LHCN-M2 (cell line): ENCODE measurements around the gene SLC11A1. TPM values are rescaled to one million over a fixed set of nuclear protein-coding genes. Genes with fewer than 3 reads are reported as not detected.

ENCODE experiments used
- DNase-seq: peaks from one replicate; pipeline ENCODE4 v3.0.0-alpha.2; 2012; ENCODE audit warnings: low read depth
- total RNA-seq: library from RNA; depleted of rRNA; stranded (reverse); fragments of >200 nt; gene quantifications from 2 replicates; pipeline ENCODE4 v1.2.3, GENCODE V29; 2014

Gene SLC11A1
- total RNA-seq, 1 experiment from 2014 or later, result 0.11 TPM

- DNase-seq, result no peak
Observed at GRCh38 chr2:218393750-218394290, 11.7 kb downstream of the SLC11A1 start.

DNA sequence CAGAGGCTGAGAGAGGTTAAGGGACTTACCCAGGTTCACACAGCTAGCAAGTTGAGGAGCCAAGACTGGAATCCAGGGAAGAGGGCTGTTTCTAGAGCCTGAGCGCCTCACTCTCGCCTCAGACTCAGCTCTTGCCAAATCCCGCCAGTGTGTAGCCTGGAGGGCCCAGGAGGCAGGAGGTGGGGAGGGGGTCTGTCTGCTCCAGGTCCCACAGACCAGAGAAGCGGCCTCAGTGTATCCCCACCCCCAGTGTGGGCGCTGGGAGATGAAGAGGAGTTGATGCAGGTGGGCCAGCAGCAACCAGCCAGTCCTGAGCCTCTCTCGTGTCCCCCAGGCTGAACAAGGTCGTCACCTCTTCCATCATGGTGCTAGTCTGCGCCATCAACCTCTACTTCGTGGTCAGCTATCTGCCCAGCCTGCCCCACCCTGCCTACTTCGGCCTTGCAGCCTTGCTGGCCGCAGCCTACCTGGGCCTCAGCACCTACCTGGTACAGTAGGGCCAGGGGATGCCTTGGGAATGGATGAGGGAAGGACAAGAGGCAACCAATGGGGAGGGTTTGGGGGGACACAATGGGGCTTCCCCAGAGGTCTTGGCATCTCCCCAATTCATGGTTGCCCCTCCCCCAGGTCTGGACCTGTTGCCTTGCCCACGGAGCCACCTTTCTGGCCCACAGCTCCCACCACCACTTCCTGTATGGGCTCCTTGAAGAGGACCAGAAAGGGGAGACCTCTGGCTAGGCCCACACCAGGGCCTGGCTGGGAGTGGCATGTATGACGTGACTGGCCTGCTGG is 12.4 kb downstream of the SLC11A1 start:
- DNase-seq, result no peak

DNA sequence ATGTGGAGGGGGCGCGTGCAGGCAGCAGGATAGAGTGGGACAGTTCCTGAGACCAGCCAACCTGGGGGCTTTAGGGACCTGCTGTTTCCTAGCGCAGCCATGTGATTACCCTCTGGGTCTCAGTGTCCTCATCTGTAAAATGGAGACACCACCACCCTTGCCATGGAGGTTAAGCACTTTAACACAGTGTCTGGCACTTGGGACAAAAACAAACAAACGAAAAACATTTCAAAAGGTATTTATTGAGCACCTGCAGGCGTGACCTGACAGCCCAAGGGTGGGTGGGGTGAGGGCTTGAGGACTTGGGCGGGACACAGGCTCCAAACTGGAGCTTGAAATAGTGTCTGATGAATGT is 13.0 kb downstream of the SLC11A1 start:
- DNase-seq, result no peak

DNA sequence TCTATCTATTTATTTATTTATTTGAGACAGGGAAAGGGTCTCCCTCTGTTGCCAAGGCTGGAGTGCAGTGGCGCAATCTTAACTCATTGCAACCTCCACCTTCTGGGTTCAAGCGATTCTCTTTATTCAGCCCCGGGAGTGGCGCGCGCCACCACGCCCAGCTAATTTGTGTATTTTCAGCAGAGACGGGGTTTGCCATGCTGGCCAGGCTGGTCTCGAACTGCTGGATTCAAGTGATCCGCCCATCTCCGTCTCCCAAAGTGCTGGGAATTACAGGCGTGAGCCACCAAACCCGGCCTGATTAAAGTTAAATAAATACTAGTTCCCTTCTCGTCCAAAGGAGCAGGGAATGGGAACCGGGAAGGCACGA is 13.4 kb downstream of the SLC11A1 start:
- no peak for DNase-seq

GRCh38 chr2:218395826-218396687 is 14.0 kb downstream of the SLC11A1 start:
- peak; percentile 95 for DNase-seq

- peak; percentile 90 for DNase-seq
Observed at GRCh38 chr2:218396688-218397462, 14.8 kb downstream of the SLC11A1 start.

- DNase-seq, result no peak
Observed at GRCh38 chr2:218397463-218397819, 15.4 kb downstream of the SLC11A1 start.

DNA sequence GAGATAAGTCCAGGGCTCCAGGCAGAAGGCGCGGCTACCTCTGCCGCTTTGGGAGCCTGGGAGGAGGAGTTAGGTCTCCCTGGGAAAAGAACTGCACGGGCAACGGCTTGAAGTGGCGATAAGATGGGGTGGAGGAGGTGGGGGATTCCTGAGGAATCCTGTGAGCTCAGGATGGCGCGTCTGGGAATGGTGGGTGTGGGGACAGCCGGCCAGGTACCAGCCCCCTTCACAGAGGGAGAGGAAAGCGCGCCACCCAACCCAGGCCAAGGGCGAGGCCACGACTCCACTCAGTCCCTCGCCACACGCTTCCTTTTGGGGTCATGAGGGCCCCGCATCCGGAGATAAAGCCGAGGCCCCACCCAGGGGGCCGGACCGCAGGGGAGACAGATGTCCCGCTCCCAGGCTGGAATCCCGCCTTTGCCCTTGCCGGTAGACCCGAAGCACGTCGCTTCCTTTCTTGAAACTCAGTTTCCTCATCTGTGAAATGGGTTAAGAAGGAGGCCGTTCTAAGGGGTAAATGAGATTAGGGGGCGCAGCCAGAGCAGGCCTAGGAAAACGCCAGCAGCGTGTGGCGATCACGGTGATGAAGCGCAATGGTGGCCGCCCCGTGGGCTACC is 15.9 kb downstream of the SLC11A1 start:
- peak; percentile 70 for DNase-seq

DNA sequence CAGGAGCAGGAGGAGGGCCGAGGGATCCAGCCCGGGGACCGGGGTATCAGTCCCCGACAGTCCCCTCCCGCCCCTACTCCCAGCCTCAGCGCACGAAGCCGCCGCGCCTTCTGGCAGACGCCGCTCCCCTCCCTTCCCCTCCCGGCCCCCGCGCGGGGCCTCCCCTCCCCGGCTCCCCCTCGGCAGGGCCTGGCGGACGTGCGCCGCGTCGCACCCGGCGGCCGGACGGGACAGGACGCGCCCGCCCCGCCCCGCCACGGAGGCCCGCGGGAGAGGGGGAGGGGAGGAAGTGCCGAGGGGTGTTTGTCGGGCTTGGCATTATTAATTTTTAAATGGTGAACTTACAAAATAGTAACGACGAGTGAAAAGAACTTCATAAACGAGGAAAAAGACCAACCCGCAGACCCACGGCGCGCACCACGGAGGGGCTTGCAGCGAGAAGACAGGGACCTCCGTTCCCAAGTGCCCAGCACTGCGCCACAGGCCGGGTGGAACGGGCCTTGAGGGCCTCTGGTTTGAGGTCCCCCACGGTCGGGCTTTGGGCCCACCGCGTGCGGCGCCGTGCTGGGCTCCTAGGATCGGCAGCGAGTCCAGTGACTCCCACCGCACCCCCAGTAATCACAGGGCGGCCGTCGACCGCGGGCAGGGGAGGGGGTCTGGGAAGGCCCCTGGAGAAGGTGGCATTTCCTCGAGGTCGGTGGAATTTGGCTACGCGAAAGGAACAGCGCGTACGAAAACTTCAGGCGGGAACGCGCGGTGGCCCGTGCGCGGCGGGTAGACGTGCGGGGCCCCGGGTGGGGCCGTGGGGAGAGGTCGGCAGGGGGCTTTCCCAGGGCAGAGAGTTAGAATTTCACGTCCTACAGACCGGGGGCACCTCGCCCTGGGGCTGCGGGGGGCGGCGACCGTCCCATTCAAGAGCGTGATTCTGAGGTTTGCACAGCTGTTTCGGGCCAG is 16.6 kb downstream of the SLC11A1 start:
- peak; percentile 37 for DNase-seq

- DNase-seq, result peak; percentile 96
Observed at GRCh38 chr2:218399391-218400166, 17.5 kb downstream of the SLC11A1 start, which contains the start of gene CTDSP1. TSS of gene CTDSP1 (plus strand) at chr2:218399868. CDS start at chr2:218400091, 223 bp downstream.

DNA sequence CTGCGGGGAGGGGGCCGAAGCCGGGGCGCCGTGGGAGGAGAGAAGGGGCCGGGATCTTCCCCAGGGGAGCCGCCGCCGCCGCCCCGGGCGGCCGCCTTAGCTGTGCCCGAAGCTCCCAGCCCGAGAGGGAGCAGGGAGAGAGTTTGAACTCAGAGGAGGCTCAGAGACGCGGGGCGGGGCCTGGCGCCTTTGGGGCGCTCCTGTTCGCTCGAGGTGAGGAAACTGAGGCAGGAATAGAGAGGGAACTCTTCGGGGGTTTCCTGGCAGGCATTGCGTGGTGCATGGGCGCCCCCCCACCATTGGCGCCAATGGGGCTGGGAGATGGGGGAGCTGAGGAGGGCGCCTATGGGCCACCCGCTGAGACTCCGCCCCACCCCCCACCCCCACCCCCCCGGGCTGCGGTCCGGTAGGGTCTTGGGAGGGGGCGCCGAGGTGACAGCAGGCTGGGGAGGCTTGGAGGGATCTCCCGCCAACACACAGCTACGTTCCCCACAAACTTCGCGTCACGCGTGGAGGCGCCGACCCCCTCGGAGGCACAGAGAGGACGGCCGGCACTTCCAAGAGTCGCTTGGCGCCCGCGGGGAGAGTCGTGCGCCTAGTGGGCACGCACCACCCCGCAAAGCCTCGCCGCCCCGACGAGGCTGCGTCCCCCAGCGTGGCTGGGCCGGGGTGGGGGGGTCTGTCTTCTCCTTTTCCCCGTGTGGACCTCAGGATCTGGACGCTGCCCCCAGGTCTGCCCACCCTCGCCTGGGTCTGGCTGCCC is 18.3 kb downstream of the SLC11A1 start:
- peak; percentile 23 for DNase-seq

GRCh38 chr2:218400930-218401881 is 19.1 kb downstream of the SLC11A1 start:
- DNase-seq, result no peak

- no peak for DNase-seq
Observed at GRCh38 chr2:218401890-218402289, 19.8 kb downstream of the SLC11A1 start.

DNA sequence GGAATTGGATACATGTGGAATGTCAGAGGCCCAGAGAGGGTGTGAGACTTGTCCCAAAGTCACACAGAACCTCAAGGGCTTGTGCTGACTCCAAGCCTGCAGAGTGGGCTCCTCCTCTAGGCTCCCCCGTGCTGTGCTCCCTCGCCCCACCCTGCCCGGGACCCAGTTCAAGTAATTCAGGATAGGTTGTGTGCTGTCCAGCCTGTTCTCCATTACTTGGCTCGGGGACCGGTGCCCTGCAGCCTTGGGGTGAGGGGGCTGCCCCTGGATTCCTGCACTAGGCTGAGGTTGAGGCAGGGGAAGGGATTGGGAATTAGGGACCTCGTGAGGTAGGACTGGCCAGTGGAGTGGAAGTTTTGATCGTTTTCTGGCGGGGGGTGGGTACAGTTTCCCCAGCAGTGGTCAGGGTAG is 20.4 kb downstream of the SLC11A1 start:
- DNase-seq, result no peak

DNA sequence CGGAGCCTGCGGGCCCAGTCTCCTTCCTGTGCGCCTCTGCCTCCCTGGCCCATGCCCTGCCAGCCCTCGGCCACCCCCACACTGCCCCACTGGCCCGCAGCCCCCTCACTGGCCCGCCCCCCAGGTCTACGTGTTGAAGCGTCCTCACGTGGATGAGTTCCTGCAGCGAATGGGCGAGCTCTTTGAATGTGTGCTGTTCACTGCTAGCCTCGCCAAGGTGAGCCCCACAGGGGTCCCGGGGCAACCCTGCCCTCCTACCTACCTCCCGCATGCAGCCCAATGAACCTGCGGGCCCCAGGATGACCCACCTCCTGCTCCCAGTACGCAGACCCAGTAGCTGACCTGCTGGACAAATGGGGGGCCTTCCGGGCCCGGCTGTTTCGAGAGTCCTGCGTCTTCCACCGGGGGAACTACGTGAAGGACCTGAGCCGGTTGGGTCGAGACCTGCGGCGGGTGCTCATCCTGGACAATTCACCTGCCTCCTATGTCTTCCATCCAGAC is 20.9 kb downstream of the SLC11A1 start:
- DNase-seq, result no peak

DNA sequence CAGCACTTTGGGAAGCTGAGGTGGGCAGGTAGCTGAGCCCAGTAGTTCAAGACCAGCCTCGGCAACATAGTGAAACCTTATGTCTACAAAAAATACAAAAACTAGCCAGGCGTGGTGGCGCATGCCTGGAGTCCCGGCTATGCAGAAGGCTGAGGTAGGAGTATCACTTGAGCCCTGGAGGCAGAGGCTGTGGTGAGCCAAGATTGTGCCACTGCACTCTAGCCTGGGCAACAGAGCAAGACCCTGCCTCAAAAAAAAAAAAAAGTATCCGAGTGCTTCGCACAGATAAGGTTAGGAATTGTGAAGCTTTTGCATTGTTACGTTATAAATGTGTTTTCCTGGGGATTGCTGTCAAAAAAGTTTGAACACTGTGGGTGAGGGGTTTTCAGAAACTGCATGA is 21.7 kb downstream of the SLC11A1 start:
- DNase-seq, result no peak
